ENCODE data around the gene RET.

DNA sequence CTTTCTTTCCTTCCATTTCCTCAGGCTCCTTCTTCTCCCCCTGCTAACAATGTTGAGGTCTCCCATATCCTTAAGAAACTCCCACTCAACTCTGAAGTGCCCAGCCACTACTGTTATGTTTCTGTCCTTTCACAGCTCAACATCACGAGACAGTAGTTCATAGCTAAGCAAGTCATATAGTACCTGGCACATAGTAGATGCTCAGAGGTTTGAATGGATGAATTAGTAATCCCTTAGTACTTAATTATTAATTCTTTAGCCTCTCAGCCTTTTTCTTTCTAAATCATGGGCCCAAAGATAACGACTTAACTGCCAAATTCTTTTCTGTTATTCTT lies 84.0 kb downstream of the RET start:
- TF ChIP-seq, protein P1, sequence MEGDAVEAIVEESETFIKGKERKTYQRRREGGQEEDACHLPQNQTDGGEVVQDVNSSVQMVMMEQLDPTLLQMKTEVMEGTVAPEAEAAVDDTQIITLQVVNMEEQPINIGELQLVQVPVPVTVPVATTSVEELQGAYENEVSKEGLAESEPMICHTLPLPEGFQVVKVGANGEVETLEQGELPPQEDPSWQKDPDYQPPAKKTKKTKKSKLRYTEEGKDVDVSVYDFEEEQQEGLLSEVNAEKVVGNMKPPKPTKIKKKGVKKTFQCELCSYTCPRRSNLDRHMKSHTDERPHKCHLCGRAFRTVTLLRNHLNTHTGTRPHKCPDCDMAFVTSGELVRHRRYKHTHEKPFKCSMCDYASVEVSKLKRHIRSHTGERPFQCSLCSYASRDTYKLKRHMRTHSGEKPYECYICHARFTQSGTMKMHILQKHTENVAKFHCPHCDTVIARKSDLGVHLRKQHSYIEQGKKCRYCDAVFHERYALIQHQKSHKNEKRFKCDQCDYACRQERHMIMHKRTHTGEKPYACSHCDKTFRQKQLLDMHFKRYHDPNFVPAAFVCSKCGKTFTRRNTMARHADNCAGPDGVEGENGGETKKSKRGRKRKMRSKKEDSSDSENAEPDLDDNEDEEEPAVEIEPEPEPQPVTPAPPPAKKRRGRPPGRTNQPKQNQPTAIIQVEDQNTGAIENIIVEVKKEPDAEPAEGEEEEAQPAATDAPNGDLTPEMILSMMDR (IDR thresholded peaks at IDR 0.05) = no peak
- TF ChIP-seq POLR2AphosphoS5 (IDR thresholded peaks at IDR 0.05) = no peak
